ENCODE data around the gene SORCS2.
"Not testable (repeated sequence)": the region's sequence is repeated elsewhere in the genome, so short reads cannot be mapped to it uniquely, and the experiment has no call there.

The SORCS2 gene

DNA sequence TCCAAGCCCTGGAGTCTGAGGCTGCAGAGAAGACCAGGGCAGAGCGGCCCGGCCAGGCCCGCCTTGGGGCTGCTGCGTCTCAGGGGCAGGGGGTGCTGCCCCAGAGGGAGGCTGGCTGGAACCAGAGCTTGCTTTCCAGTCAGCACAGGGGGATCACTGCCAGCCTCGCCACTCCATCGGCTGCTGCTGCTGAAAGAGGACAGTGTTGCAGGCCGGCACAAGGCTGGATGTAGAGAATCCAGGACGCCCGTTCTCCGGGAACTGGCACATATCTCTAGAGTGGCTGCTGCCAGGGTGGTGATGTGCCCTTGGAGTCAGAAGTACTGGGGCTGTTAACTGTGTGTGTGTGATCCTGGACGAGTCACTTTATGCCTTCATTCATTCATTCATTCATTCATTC is 31.9 kb upstream of the SORCS2 start:
- no peak for DNase-seq (ENCODE audit: low read depth)

DNA sequence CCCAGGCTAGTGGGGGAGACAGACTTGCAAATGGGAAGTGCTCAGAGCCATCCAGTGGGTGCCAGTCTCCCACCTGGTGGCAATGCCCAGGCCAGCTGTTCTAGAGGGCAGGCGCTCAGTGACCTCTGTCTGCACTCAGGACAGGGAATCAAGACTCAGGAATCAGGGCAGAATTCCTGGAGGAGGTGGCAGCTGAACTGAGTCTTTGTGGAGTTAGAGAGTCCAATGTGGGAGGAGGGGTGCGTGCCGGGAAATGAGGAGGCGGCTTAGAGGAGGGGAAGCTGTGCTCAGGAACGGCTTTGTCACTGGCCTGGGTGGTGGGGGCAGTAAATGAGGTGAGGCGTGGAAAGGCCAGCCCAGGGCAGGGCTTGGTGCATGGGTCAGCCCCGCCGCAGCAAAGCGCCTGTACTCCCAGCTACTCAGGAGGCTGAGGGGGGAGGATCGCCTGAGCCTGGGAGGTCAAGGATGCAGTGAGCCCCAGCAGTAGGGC is 31.3 kb upstream of the SORCS2 start:
- no peak for DNase-seq (ENCODE audit: low read depth)

GRCh38 chr4:7161721-7162214 is 30.6 kb upstream of the SORCS2 start:
- DNase-seq (ENCODE audit: low read depth): peak; percentile 24

DNA sequence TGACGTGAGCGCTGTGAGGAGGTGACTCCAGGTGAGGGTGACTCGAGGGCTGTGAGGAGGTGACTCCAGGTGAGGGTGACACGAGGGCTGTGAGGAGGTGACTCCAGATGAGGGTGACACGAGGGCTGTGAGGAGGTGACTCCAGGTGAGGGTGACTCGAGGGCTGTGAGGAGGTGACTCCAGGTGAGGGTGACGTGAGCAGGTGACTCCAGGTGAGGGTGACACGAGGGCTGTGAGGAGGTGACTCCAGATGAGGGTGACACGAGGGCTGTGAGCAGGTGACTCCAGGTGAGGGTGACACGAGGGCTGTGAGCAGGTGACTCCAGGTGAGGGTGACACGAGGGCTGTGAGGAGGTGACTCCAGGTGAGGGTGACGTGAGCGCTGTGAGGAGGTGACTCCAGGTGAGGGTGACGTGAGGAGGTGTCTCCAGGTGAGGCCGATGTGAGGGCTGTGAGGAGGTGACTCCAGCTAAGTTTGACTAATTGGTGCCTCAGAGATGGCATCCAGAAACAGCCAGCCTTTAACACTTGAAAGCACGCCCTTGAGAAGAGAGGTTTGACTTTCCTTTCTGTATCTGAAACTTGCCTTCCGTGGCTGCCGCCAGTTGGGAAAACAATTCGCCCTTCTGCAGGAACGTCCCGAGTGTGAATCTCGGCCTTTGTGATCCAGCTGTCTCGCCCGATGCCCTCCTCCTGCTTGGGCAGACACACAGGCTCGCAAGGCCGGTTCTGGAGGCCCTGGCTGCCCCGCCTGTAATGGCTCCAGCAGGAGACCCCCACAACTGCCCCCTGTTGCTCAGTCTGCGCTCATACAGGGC is 27.1 kb upstream of the SORCS2 start:
- not testable (repeated sequence) for DNase-seq (ENCODE audit: low read depth)

DNA sequence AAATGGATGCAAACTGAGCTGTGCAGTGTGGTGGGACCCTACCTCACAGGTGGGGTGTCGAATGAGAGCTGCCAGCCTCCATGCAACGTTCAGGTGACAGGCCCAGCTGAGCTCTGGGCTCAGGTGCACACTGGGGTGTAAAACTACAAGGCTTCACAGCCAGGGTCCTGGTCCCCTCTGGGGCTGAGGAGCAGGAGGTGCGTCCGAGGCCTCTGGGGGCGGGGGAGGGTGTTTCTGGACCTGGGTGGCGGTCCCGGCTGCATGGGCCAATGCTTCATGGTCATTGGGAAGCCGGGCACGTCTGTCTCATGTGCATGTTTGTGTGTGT is 26.5 kb upstream of the SORCS2 start:
- no peak for DNase-seq (ENCODE audit: low read depth)

DNA sequence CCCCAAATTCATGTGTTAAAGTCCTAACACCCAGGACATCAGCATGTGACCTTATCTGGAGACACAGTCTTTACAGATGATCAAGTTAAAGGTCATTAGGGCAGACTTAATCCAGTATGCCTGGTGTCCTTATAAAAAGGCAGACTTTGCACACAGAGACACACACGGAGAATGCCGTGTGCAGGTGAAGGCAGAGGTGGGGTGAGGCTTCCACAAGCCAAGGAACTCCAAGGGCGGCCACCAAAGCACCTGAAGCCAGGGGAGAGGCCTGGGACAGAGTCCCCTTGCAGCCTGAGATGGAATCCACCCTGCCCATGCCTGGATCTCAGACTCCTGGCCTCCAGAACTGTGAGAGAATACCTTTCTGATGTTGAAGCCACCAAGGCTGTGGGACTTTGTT is 26.1 kb upstream of the SORCS2 start:
- no peak for DNase-seq (ENCODE audit: low read depth)

GRCh38 chr4:7166981-7167700 is 25.2 kb upstream of the SORCS2 start:
- no peak for DNase-seq (ENCODE audit: low read depth)

DNA sequence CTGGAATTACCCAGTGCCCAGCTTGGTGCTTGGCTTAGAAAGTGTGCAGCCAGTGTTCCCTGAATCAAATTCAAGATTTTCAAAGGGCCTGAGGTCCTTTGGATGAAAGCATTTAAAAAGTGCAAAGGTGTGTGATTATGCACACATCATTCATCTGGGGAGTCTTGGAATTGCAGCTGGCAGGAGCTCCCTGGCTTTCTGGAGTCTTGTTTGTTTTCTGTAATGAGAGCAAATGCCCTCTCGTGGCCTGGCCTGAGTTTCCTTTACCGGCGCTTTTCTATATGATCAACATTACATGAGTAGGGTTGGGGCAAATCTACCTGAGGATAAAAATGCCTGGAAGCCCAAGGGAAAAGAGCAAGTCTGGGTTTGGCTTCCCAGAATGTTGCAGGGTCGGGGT is 24.6 kb upstream of the SORCS2 start:
- DNase-seq (ENCODE audit: low read depth): no peak

DNA sequence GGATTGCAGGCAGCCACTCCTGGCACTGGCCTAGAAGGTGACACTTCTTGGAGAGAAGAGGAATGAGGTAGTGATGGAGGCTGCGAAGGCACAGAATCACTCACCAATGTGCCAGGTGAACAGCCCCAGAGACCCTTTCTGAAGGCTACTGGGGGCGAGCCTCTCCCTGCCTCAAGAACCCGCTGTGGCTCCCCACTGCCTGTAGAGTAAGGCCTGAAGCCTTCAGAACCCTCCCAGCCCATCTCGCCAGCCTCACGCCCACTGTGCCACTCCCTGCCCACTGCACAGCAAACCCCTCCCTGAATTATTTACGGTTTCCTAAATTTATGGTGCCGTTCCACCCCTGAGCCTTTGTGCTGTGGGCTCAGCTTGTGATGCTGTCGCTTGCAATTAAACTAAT is 24.2 kb upstream of the SORCS2 start:
- no peak for DNase-seq (ENCODE audit: low read depth)

DNA sequence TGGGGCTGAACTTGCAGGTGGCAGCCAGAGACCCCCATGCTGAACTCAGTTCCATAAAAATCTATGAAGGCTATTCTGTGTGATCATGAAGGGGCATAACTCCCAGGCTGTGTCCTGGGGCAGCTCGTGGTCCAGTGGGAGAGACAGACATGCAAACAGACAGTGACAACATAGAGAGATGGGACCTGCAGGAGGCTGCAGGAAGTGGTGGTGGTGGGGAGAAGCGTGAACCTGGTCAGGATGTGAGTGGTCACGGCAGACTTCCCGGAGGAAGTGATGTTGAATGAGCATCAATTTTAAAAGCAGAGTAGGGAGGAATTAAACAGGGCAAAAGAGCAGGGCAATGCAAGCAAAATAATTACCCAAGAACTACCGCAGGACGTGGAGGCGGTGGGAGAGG is 23.2 kb upstream of the SORCS2 start:
- DNase-seq (ENCODE audit: low read depth): no peak

DNA sequence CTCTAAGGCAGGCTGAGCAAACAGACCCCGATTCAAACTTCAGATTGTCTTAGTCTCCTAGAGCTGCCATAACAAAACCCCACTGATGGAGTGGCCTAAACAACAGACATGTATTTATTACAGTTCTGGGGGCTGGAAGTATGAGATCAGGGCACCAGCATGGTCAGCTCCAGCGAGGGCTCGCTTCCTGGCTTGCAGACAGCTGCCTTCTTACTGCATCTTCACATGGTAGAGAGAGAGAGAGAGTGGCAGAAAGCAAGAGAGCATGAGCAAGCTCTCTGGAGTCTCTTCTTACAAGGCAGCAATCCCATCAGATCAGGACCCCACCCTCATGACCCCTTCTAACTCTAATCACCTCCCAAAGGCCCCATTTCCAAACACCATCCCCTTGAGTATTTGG is 22.3 kb upstream of the SORCS2 start:
- DNase-seq (ENCODE audit: low read depth): no peak

DNA sequence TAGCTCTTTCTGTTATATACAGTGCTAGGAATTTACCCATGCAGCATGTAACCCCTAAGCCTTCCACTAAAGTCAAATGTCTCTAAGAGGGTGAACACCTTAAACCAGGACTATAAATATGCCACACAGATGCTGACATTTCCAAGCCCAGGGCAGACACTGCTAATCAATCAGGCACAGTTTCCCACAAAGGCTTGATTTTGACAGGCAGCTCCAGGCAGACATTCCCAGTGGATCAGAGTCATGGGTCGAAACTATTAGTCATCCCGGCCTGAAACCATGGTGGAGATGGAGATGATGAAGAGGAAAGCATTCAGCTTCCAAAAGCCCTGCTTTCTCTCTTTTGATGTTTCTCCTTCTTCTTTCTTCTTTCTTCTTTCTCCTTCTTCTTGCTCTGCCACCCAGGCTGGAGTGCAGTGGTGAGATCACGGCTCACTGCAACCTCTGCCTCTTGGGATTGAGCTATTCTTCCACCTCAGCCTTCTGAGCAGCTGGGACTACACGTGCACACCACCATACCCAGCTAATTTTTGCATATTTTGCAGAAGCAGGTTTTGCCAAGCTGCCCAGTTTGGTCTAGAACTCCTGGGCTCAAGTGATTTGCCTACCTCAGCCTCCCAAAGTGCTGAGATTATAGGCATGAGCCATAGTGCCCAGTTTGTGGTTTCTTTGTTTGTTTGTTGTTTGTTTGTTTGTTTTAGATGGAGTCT is 21.0 kb upstream of the SORCS2 start:
- no peak for DNase-seq (ENCODE audit: low read depth)

DNA sequence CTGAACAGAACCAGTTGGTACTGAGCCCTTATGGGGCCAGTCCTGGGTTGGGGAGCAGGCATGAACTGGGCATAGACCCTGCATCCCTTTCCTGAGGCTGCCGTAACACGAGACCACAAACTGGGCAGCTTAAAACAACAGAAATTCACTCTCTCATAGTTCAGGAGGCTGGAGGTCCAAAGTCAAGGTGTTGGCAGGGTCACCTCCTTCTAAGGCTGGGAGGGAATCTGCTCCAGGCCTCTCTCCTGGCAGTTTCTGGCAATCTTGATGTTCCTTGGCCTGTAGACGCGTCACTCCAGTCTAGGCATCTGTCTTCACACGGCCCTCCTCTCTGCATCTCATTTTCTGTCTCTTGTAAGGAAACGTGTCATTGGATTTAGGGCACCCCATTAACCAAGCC is 19.8 kb upstream of the SORCS2 start:
- no peak for DNase-seq (ENCODE audit: low read depth)

- no peak for DNase-seq (ENCODE audit: low read depth)
These were observed 19.4 kb upstream of the SORCS2 start for GRCh38 chr4:7172946-7173345.

DNA sequence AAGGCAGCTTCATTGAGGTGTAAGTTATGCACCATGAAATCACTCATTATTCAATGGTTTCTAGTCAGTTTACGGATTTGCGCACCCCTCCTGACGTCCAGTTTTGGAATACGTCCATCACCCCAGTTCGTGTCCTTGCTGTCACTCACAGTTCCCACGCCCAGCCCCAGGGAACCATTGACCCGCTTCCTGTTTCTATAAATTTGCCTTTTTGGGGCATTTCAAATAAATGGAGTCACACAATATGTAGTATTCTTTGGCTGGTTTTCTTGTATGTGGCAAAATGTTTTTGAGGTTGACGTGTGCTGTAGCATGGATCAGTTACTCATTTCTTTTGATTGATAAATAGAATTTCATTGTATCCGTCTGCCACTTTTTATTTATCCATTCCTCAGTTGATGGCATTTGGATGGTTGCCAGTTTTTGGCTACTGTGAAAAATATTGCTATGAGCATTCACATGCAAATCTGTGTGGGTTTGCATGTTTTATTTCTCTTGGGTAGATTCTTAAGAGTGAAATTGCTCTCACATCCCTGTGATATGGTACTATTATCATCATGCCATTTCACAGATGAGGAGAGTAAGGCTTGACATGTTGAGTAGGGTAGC is 18.4 kb upstream of the SORCS2 start:
- no peak for DNase-seq (ENCODE audit: low read depth)

DNA sequence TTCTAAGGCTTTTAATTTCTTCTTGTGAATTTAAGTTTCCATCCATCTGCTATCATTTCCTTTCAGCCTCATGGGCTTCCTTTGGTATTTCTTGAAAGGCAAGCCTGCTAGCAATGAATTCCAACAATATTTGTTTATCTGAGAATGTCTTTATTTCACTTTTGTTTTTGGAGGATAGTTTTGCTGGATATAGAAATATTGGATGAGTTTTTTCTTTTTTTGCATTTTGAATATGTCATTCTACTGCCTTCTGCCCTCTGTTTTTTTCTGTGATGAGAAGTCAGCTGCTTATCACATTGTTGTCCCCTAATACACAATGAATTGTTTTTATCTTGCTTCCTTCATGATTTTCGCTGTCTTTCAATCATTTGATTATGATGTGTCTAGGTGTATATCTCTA is 13.2 kb upstream of the SORCS2 start:
- DNase-seq (ENCODE audit: low read depth): no peak

- DNase-seq (ENCODE audit: low read depth): no peak
These were observed 11.4 kb upstream of the SORCS2 start for GRCh38 chr4:7180938-7181337.

- no peak for DNase-seq (ENCODE audit: low read depth)
These were observed 9.7 kb upstream of the SORCS2 start for GRCh38 chr4:7182616-7183015.

DNA sequence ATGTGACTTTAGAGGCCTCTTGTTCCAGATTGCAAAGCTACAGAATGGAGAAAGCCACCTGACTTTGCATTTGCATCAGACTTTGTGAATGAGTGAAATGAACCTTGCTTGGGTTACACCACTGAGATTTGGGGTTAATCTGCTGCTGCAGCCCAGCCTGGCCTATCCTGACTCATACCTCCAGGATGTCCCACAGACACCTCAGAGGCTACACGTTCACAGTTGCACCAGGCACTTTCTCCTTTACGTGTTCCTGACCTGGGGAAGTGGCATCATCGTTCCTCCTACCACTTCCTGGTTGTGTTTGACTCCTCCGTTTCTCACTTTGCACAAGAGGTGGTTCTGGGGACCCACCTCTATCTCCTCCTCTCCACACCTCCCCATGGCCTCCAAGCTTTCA is 9.2 kb upstream of the SORCS2 start:
- peak; percentile 32 for DNase-seq (ENCODE audit: low read depth)

GRCh38 chr4:7183780-7184460 is 8.4 kb upstream of the SORCS2 start:
- DNase-seq (ENCODE audit: low read depth): no peak

DNA sequence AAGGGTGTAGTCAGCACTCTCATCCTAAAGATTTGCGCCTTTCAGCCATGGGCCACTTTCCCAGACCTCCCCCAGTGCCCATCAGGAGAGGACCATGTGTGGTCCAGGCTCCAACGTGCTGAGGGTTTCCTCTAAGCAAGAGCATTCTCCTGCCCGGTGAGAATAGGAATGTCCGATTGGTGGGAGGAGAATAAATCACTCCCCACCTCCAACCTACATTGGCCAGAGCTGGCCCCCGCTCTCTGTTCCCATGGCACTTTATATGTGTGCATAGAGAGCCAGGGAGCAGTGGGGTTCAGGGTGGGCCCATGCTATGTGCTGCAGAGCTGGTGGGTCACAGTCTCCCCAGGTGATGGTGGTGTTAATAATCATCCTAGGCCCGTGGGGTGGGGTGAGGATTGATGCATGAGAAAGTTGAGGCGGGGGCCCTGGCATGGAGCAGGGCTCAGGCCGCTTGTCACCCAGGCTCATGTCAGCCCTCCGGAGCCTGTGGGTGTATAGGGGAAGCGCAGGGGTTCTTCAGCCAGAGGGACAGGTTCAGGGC is 6.8 kb upstream of the SORCS2 start:
- DNase-seq (ENCODE audit: low read depth): no peak

DNA sequence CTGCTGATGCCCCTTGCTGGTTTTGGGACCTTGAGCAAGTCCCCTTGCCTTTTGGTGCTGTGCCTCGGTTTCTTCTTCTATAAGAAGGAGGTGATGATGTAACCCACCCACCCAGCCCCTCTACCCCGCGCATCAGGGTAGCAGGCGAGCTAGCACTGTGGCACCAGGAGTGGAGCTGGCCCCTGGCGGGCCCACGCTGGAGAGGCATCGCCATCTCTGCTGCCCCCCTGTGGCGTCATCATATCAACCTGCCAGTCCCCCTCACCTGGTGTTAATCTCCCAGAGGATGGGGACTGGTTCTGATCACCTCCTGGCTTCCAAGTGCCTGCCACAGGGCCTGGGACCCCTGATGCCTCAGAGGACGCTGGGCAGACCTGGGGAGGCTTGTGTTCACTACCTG is 6.3 kb upstream of the SORCS2 start:
- no peak for DNase-seq (ENCODE audit: low read depth)
